Endothelial cell of umbilical vein (primary cell): ENCODE measurements around the gene TRAF3IP1. TPM values are rescaled to one million over a fixed set of nuclear protein-coding genes. Genes with fewer than 3 reads are reported as not detected.

Experiments used
- BruUV-seq: library from RNA; stranded (reverse); fragments of 400-500 nt; replicated peaks from 2 replicates; lab custom pipeline; 2021; lab: Mats Ljungman, UMichigan
- CTCF ChIA-PET: fragments of 300-600, 350-600 bp; sonication (Branson Sonifier 250); formaldehyde crosslinking; loops from one replicate; lab custom pipeline; 2021; ENCODE audit warnings: antibody characterized with exemption, inconsistent platforms; lab: Charles Lee
- POLR2A ChIA-PET: fragments of 300-600, 350-600 bp; sonication (Branson Sonifier 250); formaldehyde crosslinking; loops from one replicate; lab custom pipeline; 2021; ENCODE audit warnings: antibody characterized with exemption, inconsistent platforms; lab: Charles Lee
- DNase-seq: peaks from one replicate; pipeline ENCODE4 v3.0.0-alpha.2; 2011; ENCODE audit warnings: low read depth, low spot score
- FAIRE-seq: peaks from 2 replicates; lab custom pipeline; 2011; peaks lifted over from hg19 to GRCh38; lab: Jason Lieb, UNC
- H2AFZ ChIP-seq: 2 replicates; pipeline ENCODE4 v1.6.0; 2012; ENCODE audit warnings: low read depth, low read length, control low read depth, inconsistent platforms
- H3K27ac ChIP-seq: 2 replicates; pipeline ENCODE4 v1.5.1; 2011; ENCODE audit warnings: low read depth, mild to moderate bottlenecking, control low read depth, low read length, moderate library complexity; ENCODE audit not compliant: insufficient read depth
- H3K27me3 ChIP-seq, 2 experiments: 2 replicates each; pipeline versions ENCODE4 v1.6.0 to v1.6.1; 2011; ENCODE audit warnings: low read length in 2 of 2, mixed read lengths in 1 of 2; ENCODE audit not compliant: control insufficient read depth in 2 of 2, insufficient read depth in 2 of 2
- H3K36me3 ChIP-seq, 2 experiments: 2 replicates in 1 of 2; 3 replicates in 1 of 2; pipeline ENCODE4 v1.5.1; 2011; ENCODE audit warnings: low read length in 2 of 2, mild to moderate bottlenecking in 1 of 2, moderate library complexity in 1 of 2; ENCODE audit not compliant: control insufficient read depth in 2 of 2, insufficient read depth in 2 of 2; ENCODE audit errors: extremely low read depth in 1 of 2
- H3K4me1 ChIP-seq: 3 replicates; pipeline ENCODE4 v1.5.1; 2011; ENCODE audit warnings: mild to moderate bottlenecking, low read length; ENCODE audit not compliant: control insufficient read depth, insufficient read depth; ENCODE audit errors: extremely low read depth
- H3K4me2 ChIP-seq: 2 replicates; pipeline ENCODE4 v1.6.1; 2011; ENCODE audit warnings: low read length, control low read depth, mixed read lengths; ENCODE audit not compliant: insufficient read depth
- H3K4me3 ChIP-seq, 3 experiments: fragments of 200-600 bp in 1 of 3; sonication (generic), shearing (Covaris generic) in 1 of 3; replicated peaks in 1 of 3; 2 replicates each; pipeline ENCODE4 v1.5.1; 2011 to 2016; ENCODE audit warnings: control low read depth in 3 of 3, low read length in 3 of 3, mild to moderate bottlenecking in 2 of 3, inconsistent platforms in 1 of 3, low read depth in 1 of 3, moderate library complexity in 1 of 3; ENCODE audit not compliant: insufficient read depth in 1 of 3
- H3K79me2 ChIP-seq: 2 replicates; pipeline ENCODE4 v1.6.0; 2012; ENCODE audit warnings: low read length, inconsistent platforms; ENCODE audit not compliant: control insufficient read depth, insufficient read depth
- H3K9ac ChIP-seq: replicated peaks from 2 replicates; pipeline ENCODE3; 2011; ENCODE audit warnings: low read length, control low read depth; ENCODE audit not compliant: insufficient read depth; ENCODE audit errors: extremely low read depth
- H3K9me1 ChIP-seq: replicated peaks from 3 replicates; pipeline ENCODE4 v1.6.0; 2011; ENCODE audit warnings: mild to moderate bottlenecking, low read length; ENCODE audit not compliant: control insufficient read depth, insufficient read depth; ENCODE audit errors: extremely low read depth
- H3K9me3 ChIP-seq: replicated peaks from 2 replicates; pipeline ENCODE4 v1.5.1; 2012; ENCODE audit warnings: low read length, inconsistent platforms; ENCODE audit not compliant: control insufficient read depth, insufficient read depth
- H4K20me1 ChIP-seq: replicated peaks from 2 replicates; pipeline ENCODE3; 2011; ENCODE audit warnings: mild to moderate bottlenecking, low read length; ENCODE audit not compliant: control insufficient read depth, insufficient read depth; ENCODE audit errors: extremely low read depth
- EZH2 ChIP-seq: IDR thresholded peaks from 2 replicates; pipeline ENCODE4 v1.6.1; 2012; ENCODE audit warnings: borderline replicate concordance, low read depth, mild to moderate bottlenecking, moderate library complexity, low read length, inconsistent platforms; ENCODE audit not compliant: severe bottlenecking
- FOS ChIP-seq: IDR thresholded peaks from 2 replicates; pipeline ENCODE4 v1.6.1; 2011; ENCODE audit warnings: mild to moderate bottlenecking, low read length, moderate library complexity, borderline replicate concordance; ENCODE audit not compliant: insufficient read depth
- GATA2 ChIP-seq: IDR thresholded peaks from 2 replicates; pipeline ENCODE4 v1.7.0; 2011; ENCODE audit warnings: low read depth, mild to moderate bottlenecking, moderate library complexity, mixed read lengths, low read length; ENCODE audit not compliant: insufficient read length, insufficient read depth
- JUN ChIP-seq: IDR thresholded peaks from 2 replicates; pipeline ENCODE4 v1.6.1; 2011; ENCODE audit warnings: borderline replicate concordance, low read depth; ENCODE audit not compliant: insufficient read length, insufficient read depth
- MYC ChIP-seq: IDR thresholded peaks from one replicate; pipeline ENCODE4 v1.6.1; 2011; ENCODE audit warnings: mild to moderate bottlenecking, low read depth, low read length
- POLR2A ChIP-seq: IDR thresholded peaks from 2 replicates; pipeline ENCODE4 v1.6.1; 2012; ENCODE audit warnings: low read depth, mild to moderate bottlenecking, control low read depth, low read length
- POLR2AphosphoS5 ChIP-seq: IDR thresholded peaks from 2 replicates; pipeline ENCODE4 v1.6.1; 2012; ENCODE audit warnings: low read depth, mild to moderate bottlenecking, control low read depth, low read length, moderate library complexity; ENCODE audit not compliant: insufficient read depth
- dilution Hi-C: fragments of 300-500 bp; cut with MboI; formaldehyde crosslinking; loops from one replicate; pipeline ENCODE4 v1.15.0; 2019; ENCODE audit warnings: low sequenced_read_pairs; ENCODE audit not compliant: extremely low pct_ligation_motif_present
- intact Hi-C: fragments of 100-400 bp; cut with micrococcal nuclease; formaldehyde crosslinking; loops from one replicate; pipeline ENCODE4 v1.10.0; 2022
- polyA plus RNA-seq, 4 experiments: library from polyadenylated mRNA; depleted of rRNA in 3 of 4; stranded (reverse) in 3 of 4; unstranded in 1 of 4; fragments of >200 nt; gene quantifications; 2 replicates each; pipeline versions ENCODE4 v1.2.1 to v1.2.3, GENCODE V29; 2011 to 2012; ENCODE audit warnings: missing spikeins in 1 of 4
- total RNA-seq: library from RNA; stranded (reverse); gene quantifications from 2 replicates; pipeline ENCODE4 v1.2.3, GENCODE V29; 2021
- TF ChIP-seq, protein P1 (sequence below), 2 donors: IDR thresholded peaks; 1 replicate in 1 of 2; 2 replicates in 1 of 2; pipeline ENCODE4 v1.5.1; 2011; ENCODE audit warnings: low read length in 2 of 2, mild to moderate bottlenecking in 2 of 2, moderate library complexity in 2 of 2, control low read depth in 1 of 2, inconsistent platforms in 1 of 2, low read depth in 1 of 2; ENCODE audit not compliant: insufficient read depth in 1 of 2; ENCODE audit errors: extremely low read depth in 1 of 2
- TF ChIP-seq, protein P2 (sequence below): IDR thresholded peaks from 2 replicates; pipeline ENCODE4 v1.6.1; 2011; ENCODE audit not compliant: insufficient read depth, insufficient read length

TRAF3IP1 gene
- total and polyA plus RNA-seq, 2 donors (not counting 3 experiments of a cell fraction or from before 2014, with no cell fraction given): 3.4 to 15.9 TPM

DNA sequence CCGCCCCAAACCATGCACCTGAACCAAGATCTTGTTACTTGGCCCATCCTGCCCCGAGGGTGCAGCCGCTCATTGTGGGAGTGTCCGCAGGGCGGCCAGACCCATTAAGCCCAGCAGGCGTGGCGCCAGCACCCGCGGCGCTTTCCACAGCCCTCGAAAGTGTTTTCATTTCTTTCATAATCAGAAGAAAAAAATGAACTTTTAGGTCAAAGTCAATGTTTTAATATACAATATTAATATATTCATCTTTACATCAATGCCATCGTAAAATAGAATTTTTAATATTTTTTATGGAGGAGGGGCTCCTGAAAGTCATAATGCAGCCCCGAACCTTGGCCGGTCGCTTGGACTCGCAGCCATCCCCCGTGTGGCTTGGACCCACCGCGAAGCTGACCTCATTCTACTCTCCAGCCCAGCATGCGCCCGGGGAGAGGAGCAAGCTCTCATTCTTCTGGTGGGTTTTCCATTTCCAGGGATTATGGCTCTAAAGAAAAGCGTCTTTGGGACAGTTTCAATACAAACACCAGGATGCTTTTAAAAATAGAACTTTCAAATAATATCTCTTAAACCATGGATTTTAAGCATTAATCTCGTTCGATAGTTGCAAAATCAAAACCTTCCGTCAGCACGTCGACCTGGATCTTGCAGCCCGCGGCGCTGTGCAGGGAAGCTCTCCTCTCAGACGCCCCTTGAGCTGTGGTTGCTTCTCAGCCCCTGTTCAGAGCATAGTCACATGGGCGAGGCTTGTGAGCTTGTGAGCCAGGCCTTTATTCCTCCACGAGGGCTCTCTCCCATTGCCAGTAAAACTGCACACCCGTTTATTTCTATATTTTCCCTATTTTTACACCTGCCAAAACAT is 89.3 kb downstream of the TRAF3IP1 start:
- H3K9me1 ChIP-seq: no peaks in the 10 kb centered on the region
- dilution Hi-C loops: no loop called here
- no peaks in the 10 kb centered on the region for H3K4me1 ChIP-seq
- H2AFZ ChIP-seq: no peak overlapping the region
- no peaks in the 10 kb centered on the region for H3K36me3 ChIP-seq
- H3K4me2 ChIP-seq: no peak overlapping the region
- H3K9me3 ChIP-seq: no peaks in the 10 kb centered on the region
- ChIA-PET CTCF (no interaction called here), POLR2A (no interaction called here)
- intact Hi-C loops: loop anchor here (5.0 kb wide), 1 partner anchor 1542 kb away; no protein-coding TSS in a partner anchor
- DNase-seq (no peak), FAIRE-seq (no peak)
- BruUV-seq: no TSS peak
- H3K79me2 ChIP-seq: no peaks in the 10 kb centered on the region
- no peaks in the 10 kb centered on the region for H3K27me3 ChIP-seq
- no peak overlapping the region for H3K4me3 ChIP-seq
- H3K27ac ChIP-seq: no peak overlapping the region
- H3K9ac ChIP-seq: no peak overlapping the region
- no peaks in the 10 kb centered on the region for H4K20me1 ChIP-seq
- TF ChIP-seq, protein P1, sequence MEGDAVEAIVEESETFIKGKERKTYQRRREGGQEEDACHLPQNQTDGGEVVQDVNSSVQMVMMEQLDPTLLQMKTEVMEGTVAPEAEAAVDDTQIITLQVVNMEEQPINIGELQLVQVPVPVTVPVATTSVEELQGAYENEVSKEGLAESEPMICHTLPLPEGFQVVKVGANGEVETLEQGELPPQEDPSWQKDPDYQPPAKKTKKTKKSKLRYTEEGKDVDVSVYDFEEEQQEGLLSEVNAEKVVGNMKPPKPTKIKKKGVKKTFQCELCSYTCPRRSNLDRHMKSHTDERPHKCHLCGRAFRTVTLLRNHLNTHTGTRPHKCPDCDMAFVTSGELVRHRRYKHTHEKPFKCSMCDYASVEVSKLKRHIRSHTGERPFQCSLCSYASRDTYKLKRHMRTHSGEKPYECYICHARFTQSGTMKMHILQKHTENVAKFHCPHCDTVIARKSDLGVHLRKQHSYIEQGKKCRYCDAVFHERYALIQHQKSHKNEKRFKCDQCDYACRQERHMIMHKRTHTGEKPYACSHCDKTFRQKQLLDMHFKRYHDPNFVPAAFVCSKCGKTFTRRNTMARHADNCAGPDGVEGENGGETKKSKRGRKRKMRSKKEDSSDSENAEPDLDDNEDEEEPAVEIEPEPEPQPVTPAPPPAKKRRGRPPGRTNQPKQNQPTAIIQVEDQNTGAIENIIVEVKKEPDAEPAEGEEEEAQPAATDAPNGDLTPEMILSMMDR (IDR thresholded peaks at IDR 0.05; ENCODE audit: extremely low read depth in 1 of 2, insufficient read depth in 1 of 2, low read depth in 1 of 2, low read length in 2 of 2): no peak
- TF ChIP-seq MYC: no peak
- TF ChIP-seq FOS: no peak
- TF ChIP-seq POLR2A: no peak
- TF ChIP-seq, protein P2, sequence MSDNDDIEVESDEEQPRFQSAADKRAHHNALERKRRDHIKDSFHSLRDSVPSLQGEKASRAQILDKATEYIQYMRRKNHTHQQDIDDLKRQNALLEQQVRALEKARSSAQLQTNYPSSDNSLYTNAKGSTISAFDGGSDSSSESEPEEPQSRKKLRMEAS: no peak
- no peak for TF ChIP-seq EZH2
- TF ChIP-seq POLR2AphosphoS5: no peak
- no peak for TF ChIP-seq GATA2
- no peak for TF ChIP-seq JUN
